Activated effector memory CD4-positive, alpha-beta T cell treated with Interleukin-2 at 50 U/mL for 16 hours (primary cell): ENCODE data around the gene PLA2G6.
"Not testable (repeated sequence)": the region's sequence is repeated elsewhere in the genome, so short reads cannot be mapped to it uniquely, and the experiment has no call there.

Experiments used
- DNase-seq: peaks from one replicate; pipeline ENCODE4 v3.0.0-alpha.2; 2020

The PLA2G6 gene

GRCh38 chr22:38081941-38082828, 99.4 kb downstream of the PLA2G6 start:
- no peak for DNase-seq

DNA sequence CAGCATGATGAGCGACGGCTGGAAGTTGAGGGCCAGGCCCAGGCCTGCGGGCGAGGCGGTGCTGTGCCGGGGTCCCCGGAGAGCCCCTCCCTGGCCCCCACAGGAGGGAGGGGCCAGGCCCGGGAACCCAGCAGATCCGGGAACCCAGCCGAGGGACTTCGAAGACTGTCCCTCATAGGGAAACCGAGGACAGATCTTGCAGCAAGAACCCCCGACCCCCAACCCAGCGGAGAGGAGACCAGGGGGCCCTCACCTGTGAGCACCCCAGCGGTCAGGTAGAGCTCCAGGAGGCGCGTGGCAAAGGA, 100.0 kb downstream of the PLA2G6 start:
- no peak for DNase-seq

DNA sequence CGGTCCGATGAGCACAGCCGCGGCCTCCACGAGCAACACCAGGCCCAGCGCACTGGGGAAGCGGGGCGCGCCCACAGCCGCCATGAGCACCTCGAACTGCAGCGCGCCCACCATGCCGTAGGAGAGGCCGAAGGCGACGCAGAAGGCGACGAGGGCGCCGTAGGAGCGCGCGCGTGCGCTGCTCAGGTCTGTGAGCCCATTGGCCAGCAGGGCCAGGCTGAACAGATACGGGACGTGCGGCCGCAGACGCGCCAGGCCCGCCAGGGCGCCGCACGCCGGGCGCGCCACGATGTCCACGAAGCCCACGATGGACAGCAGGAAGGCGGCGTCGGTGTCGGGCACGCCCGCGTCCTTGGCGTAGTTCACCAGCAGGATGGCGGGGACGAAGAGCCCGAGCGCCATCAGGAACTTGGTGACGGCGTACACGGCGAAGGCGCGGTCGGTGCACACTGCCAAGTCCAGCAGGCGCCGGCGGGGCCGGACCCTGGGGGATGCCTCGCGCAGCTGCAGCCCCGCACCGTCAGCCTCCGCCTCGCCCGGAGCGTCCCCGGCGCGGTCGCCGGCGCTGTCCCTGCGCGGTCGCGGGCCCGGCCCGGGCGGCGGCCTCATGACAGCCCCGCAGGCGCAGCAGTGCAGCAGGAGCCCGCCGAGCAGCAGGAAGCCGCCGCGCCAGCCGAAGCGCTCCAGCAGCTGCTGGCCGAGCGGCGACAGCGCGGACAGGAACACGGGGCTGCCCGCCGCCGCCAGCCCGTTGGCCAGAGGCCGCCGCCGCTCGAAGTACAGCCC, 100.6 kb downstream of the PLA2G6 start:
- no peak for DNase-seq

- DNase-seq, result no peak
These were observed 101.2 kb downstream of the PLA2G6 start for GRCh38 chr22:38080474-38080849.

DNA sequence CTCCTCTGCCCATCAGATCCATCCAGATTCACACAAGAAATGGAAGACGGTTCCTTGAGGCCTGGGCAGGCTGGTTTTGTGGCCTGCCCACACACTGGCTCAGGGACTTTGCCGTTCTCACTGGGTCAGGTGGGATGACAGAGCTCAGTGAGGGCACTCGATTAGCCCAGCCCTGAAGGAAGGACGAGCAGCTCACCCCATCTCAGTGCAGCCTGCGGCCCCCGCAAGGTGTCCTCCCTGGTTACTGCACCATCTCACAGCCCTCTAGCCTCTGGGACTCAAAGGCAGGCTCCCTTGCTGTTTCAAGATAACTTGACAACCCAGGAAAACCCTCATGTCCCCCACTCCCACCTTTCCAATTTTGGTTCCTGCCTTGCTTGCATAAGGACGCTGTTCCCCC, 101.8 kb downstream of the PLA2G6 start:
- DNase-seq, result no peak

DNA sequence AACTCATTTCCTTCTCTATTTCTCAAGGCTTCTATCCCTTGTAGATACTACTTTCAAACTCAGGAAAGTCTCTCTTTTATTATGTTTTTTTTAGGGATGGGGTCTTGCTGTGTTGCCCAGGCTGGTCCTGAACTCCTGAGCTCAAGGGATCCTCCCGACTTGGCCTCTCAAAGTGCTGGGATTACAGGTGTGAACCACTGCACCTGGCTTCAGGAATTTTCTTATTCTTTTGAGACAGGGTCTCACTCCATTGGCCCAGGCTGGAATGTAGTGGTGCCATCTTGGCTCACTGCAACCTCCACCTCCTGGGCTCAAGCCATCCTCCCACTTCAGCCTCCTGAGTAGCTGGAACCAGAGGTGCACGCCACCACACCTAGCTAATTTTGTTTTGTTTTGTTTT, 102.4 kb downstream of the PLA2G6 start:
- not testable (repeated sequence) for DNase-seq

GRCh38 chr22:38078046-38078840, 103.4 kb downstream of the PLA2G6 start:
- no peak for DNase-seq

DNA sequence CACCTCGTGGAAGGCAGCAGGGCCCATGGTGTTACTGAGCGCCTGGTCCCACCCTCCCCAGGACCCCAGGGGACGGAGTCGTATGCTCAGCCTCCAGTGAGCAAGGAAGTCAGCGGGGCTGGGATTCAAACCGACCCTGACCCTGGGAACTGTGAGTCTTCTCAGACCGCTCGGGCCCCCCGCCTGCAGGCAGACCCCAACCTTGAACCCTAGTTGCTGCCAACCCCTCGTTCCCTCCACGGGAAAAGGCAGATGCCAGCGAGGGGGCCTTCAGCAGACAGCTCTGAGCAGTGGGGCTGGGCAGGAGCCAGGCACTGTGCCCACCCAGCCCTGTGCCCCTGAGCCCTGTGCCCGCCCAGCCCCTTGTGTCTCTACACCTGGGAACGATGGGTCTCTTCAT, 104.0 kb downstream of the PLA2G6 start:
- no peak for DNase-seq

DNA sequence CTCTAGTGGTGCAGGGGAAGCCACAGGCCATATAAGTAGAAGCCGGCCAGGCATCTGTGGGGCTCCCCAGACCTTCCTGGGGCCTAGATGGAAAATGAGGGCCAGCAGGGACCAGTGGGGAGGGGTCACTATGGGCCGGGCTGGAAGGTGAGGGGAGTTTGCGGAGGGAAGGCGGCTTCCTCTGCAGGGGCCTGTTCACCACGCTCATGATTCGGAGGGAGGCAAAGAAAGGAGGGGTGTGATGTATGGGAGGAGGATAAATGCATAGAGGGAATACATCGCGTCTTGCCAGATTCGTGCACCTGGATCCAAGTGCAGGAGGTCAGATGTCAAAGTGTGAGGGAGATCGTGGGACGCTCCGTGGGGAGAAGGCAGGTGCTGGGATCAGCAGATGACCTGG, 104.5 kb downstream of the PLA2G6 start:
- no peak for DNase-seq

- DNase-seq, result no peak
These were observed 105.7 kb downstream of the PLA2G6 start for GRCh38 chr22:38075961-38076360.

DNA sequence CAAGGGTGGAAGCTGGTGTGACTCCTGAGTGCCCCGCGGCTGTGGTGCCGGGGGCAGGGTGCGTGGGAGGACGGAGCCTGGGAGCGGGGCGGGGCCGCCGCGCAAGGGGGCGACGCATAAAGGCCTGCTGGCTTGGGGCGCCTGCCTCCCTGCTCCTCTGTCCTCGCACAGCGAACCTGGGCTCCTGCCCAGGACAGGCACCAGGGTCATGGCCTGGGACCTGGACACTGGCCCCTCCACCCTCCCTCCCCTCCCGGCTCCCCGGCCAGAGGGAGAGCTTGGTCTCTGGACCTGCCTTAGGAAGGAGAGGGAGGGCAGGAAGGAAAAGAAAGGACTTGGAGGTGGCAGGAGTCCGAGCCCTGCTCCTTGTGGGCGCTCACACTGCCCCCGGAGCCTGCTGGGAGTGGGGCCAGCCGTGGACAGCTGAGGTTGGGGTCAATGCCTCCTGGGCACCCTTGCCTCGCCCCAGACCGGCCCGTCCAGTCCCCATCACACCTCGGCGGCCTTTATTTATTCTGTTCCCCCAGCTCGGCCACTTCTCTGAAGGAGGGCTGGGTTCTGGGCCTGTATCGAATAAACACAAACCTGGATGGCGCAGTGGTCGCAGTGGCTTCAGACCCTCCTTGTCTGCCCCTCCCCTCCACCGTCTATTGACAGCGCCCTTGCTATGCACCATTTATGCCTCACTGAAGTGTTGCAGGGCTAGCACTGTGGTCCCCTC, 106.4 kb downstream of the PLA2G6 start:
- DNase-seq, result no peak

GRCh38 chr22:38074181-38075104, 107.2 kb downstream of the PLA2G6 start:
- no peak for DNase-seq

GRCh38 chr22:38073150-38074130, 108.2 kb downstream of the PLA2G6 start:
- no peak for DNase-seq

GRCh38 chr22:38072322-38073149, 109.1 kb downstream of the PLA2G6 start:
- DNase-seq, result no peak

- DNase-seq, result no peak
These were observed 110.0 kb downstream of the PLA2G6 start for GRCh38 chr22:38071421-38072321.

- DNase-seq, result no peak
These were observed 111.2 kb downstream of the PLA2G6 start for GRCh38 chr22:38070250-38070921.

DNA sequence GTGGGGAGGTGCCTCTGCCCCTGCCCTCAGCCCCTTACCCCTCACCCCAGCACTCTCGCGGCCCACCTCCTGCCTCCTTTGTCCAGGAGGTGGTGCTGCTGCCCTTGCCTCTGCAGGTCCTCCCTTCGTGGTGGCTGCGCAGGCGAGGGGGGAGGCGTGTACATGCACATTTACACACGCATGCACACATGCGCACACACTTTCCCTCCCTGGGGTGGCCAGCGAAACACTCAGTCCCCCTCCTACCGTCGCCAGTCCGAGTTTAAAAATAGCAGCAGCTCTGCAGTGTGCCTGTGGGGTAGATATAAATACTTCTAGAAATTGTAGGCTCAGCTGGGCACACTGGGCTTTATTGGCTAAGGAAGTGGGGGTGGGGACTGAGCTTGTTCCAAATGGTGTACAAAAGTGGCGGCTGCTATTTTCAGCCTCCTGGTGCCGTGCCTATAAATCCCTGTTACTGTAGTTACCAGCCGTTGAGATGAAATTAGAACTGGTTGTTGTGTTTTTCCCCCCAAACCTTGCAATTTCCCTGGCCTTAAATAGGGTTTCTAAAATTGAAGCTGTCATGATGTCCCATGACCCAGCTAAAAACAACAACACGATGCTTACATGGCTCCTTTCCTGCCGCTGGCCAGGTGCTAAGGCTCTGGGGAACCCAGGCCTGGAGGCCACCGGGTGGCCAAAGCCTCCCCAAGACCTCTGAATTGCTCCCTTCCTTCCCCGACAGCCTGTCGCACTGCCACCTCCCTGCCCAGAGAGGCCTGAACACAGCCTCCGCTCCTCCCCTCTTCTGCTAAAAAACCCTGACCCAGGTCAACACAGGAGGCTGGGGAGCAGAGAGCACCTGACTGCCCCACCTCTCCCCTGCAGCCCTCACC, 112.0 kb downstream of the PLA2G6 start:
- no peak for DNase-seq
